Endometrial microvascular endothelial cells (primary cell): ENCODE data around the gene MAST1. TPM values are rescaled to one million over a fixed set of nuclear protein-coding genes. Genes with fewer than 3 reads are reported as not detected.

Experiments
- in situ Hi-C: cut with HindIII; loops from 2 replicates; pipeline ENCODE4 v1.10.0; 2017; ENCODE audit warnings: low sequenced_read_pairs, low pct_unique_long_range_greater_than_20kb; ENCODE audit errors: inconsistent ontology term
- total RNA-seq: library from RNA; depleted of rRNA; stranded (reverse); fragments of >200 nt; gene quantifications from one replicate; pipeline ENCODE4 v1.2.3, GENCODE V29; 2015; ENCODE audit errors: inconsistent ontology term

The MAST1 gene
- total RNA-seq, 1 donor from 2014 or later = 0.09 TPM

DNA sequence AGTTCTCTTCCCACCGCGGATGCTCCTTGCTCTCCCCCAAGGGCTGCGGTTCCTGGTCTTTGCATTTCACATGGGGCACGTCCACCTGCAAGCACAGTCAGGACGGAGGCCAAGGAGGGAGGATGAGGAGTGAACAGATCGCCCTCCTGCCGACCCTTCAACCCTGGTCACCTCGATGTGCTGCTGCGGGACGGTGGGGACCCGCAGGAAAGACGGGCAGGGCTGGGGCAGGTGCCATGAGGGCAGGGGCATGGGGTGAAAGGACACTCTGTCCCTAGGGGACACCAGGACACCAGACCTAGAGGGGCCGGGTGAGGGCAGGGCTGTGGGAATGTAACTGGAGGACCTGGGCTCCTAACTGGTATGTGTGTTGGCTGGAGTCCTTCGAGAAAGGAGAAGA, 79.9 kb downstream of the MAST1 start:
- in situ Hi-C loops = no loop called here

DNA sequence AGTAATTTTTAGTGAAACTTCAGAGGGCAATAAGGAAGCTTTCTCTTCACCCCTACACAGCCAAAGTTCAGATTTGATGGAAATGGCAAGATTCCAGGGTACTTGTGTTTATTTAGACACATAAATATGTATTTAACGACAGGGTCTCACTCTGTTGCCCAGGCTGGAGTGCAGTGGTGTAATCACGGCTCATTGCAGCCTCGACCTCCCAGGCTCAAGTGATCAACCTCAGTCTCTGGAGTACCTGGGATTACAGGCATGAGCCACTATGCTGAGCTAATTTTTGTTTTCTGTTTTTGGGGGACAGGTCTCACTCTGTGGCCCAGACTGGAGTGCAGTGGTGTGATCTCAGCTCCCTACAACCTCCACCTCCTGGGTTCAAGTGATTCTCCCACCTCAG, 82.7 kb downstream of the MAST1 start:
- in situ Hi-C loops = no loop called here

DNA sequence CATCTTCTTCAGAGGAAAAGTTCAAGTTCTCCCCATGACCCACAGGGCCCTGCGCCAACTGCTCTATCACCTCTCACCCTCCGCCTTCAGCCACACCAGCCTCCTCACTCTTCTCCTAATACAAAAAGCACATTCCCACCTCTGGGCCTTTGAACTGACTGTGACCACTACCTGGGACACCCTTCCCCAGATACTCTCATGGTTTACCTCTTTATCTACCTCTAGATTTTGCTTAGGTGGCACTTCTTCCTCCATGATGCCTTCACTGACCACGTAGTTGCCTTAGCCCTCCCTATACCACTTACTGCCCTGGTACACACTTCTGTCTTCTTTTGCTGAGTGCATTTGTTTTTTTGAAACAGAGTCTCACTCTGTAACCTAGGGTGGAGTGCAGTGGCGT, 84.6 kb downstream of the MAST1 start:
- in situ Hi-C loops = no loop called here

Other genes with a start within 250 kb of the MAST1 start
- 3.2 TPM for gene ZNF490, start 227.7 kb upstream of the MAST1 start, total RNA-seq
- 10.0 TPM for gene ZNF791, start 227.6 kb upstream of the MAST1 start, total RNA-seq
- 58.4 TPM for gene MAN2B1, start 171.8 kb upstream of the MAST1 start, total RNA-seq
- gene WDR83, start 171.7 kb upstream of the MAST1 start, total RNA-seq = 5.5 TPM
- 86.4 TPM for gene DHPS, start 156.6 kb upstream of the MAST1 start, total RNA-seq
- not detected for gene GNG14, start 150.5 kb upstream of the MAST1 start, total RNA-seq
- 7.2 TPM for gene FBXW9, start 141.9 kb upstream of the MAST1 start, total RNA-seq
- gene TNPO2, start 114.6 kb upstream of the MAST1 start, total RNA-seq = 23.1 TPM
- gene TRIR, start 103.8 kb upstream of the MAST1 start, total RNA-seq = 359 TPM
- gene GET3, start 101.0 kb upstream of the MAST1 start, total RNA-seq = 131 TPM
- gene BEST2, start 86.7 kb upstream of the MAST1 start, total RNA-seq = not detected
- gene HOOK2, start 63.0 kb upstream of the MAST1 start, total RNA-seq = 6.6 TPM
- gene JUNB, start 47.0 kb upstream of the MAST1 start, total RNA-seq = 19.7 TPM
- 259 TPM for gene PRDX2, start 36.7 kb upstream of the MAST1 start, total RNA-seq
- not detected for gene THSD8, start 36.4 kb upstream of the MAST1 start, total RNA-seq
- 40.8 TPM for gene RNASEH2A, start 31.9 kb upstream of the MAST1 start, total RNA-seq
- gene RTBDN, start 3.9 kb upstream of the MAST1 start, total RNA-seq = not detected
- 35.1 TPM for gene DNASE2, start 42.9 kb downstream of the MAST1 start, total RNA-seq
- not detected for gene KLF1, start 48.7 kb downstream of the MAST1 start, total RNA-seq
- gene GCDH, start 52.6 kb downstream of the MAST1 start, total RNA-seq = 53.9 TPM
- not detected for gene SYCE2, start 80.8 kb downstream of the MAST1 start, total RNA-seq
- 91.9 TPM for gene FARSA, start 95.2 kb downstream of the MAST1 start, total RNA-seq
- 1,581 TPM for gene CALR, start 100.1 kb downstream of the MAST1 start, total RNA-seq
- gene RAD23A, start 107.3 kb downstream of the MAST1 start, total RNA-seq = 138 TPM
- gene GADD45GIP1, start 118.7 kb downstream of the MAST1 start, total RNA-seq = 41.4 TPM
- not detected for gene DAND5, start 131.1 kb downstream of the MAST1 start, total RNA-seq
- 7.9 TPM for gene NFIX, start 157.0 kb downstream of the MAST1 start, total RNA-seq